C4-2B (cell line): Measurements from ENCODE around the gene ATP12A.

ENCODE experiments used
- ZFX ChIP-seq: fragments of 450-650 bp; IDR thresholded peaks from 2 replicates; pipeline ENCODE4 v1.6.1; 2017
- TF ChIP-seq, protein P1 (sequence below): fragments of 450-650 bp; conservative IDR thresholded peaks from 2 replicates; pipeline ENCODE4 v1.5.1; 2017; ENCODE audit warnings: mild to moderate bottlenecking

DNA sequence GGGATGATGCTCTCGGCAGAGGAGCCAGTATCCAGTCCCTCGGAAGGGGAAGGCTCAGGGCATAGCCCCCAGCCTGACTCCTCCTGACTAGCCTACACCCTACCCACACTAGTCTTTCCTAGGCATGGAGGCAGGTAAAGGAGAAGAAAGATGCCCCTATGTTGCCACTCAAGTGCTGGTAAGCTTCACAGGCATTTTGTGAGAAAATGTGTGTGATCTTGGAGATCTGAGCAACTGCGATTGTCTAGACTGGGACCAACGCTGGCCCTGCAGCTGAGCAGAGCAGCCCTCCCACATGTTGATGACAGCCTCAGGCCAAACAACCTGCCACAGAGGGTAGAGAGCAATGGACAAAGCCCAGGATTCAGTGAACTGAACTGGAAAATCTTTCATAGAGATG is 11.7 kb upstream of the ATP12A start:
- TF ChIP-seq, protein P1, sequence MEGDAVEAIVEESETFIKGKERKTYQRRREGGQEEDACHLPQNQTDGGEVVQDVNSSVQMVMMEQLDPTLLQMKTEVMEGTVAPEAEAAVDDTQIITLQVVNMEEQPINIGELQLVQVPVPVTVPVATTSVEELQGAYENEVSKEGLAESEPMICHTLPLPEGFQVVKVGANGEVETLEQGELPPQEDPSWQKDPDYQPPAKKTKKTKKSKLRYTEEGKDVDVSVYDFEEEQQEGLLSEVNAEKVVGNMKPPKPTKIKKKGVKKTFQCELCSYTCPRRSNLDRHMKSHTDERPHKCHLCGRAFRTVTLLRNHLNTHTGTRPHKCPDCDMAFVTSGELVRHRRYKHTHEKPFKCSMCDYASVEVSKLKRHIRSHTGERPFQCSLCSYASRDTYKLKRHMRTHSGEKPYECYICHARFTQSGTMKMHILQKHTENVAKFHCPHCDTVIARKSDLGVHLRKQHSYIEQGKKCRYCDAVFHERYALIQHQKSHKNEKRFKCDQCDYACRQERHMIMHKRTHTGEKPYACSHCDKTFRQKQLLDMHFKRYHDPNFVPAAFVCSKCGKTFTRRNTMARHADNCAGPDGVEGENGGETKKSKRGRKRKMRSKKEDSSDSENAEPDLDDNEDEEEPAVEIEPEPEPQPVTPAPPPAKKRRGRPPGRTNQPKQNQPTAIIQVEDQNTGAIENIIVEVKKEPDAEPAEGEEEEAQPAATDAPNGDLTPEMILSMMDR: no peak
- no peak for TF ChIP-seq ZFX
